ENCODE results near the gene HSPA4L.

Gene HSPA4L

DNA sequence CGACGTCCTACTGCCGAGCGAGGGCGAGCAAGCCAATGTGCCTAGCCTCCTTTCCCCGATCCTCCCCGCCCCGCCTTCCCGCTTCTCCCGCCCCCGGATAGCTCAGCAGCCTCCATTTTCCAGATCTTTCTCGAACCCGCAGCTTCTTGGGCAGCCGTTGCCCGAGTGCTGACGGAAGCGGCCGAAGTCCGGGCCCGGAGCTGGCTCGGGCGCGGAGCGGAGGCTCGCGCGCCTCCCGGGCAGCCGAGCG is 172 bp upstream of the HSPA4L start:
- ATAC-seq, result peak; percentile 97; the same call in 2 of the 3 replicates
- no peak for TF ChIP-seq ZNF565 (CRISPR knock-in tag; conservative IDR thresholded peaks at IDR 0.05; ENCODE audit: low read depth)
- no peak for TF ChIP-seq ZNF70 (CRISPR knock-in tag; IDR thresholded peaks at IDR 0.05)
- TF ChIP-seq OSR1 (CRISPR knock-in tag; IDR thresholded peaks at IDR 0.05), result no peak
- TF ChIP-seq, protein P1, sequence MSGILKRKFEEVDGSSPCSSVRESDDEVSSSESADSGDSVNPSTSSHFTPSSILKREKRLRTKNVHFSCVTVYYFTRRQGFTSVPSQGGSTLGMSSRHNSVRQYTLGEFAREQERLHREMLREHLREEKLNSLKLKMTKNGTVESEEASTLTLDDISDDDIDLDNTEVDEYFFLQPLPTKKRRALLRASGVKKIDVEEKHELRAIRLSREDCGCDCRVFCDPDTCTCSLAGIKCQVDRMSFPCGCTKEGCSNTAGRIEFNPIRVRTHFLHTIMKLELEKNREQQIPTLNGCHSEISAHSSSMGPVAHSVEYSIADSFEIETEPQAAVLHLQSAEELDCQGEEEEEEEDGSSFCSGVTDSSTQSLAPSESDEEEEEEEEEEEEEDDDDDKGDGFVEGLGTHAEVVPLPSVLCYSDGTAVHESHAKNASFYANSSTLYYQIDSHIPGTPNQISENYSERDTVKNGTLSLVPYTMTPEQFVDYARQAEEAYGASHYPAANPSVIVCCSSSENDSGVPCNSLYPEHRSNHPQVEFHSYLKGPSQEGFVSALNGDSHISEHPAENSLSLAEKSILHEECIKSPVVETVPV (CRISPR knock-in tag; IDR thresholded peaks at IDR 0.05), result no peak
- no peak for TF ChIP-seq ZFP3 (CRISPR knock-in tag; IDR thresholded peaks at IDR 0.05)
- TF ChIP-seq GLIS3 (CRISPR knock-in tag; IDR thresholded peaks at IDR 0.05), result no peak
- TF ChIP-seq TOX (CRISPR knock-in tag; IDR thresholded peaks at IDR 0.05; ENCODE audit: borderline replicate concordance), result no peak
- TF ChIP-seq, protein P2, sequence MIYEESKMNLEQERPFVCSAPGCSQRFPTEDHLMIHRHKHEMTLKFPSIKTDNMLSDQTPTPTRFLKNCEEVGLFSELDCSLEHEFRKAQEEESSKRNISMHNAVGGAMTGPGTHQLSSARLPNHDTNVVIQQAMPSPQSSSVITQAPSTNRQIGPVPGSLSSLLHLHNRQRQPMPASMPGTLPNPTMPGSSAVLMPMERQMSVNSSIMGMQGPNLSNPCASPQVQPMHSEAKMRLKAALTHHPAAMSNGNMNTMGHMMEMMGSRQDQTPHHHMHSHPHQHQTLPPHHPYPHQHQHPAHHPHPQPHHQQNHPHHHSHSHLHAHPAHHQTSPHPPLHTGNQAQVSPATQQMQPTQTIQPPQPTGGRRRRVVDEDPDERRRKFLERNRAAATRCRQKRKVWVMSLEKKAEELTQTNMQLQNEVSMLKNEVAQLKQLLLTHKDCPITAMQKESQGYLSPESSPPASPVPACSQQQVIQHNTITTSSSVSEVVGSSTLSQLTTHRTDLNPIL (CRISPR knock-in tag; IDR thresholded peaks at IDR 0.05; ENCODE audit: low read depth), result no peak
- no peak for TF ChIP-seq PPARA (CRISPR knock-in tag; IDR thresholded peaks at IDR 0.05; ENCODE audit: borderline replicate concordance)
- no peak for TF ChIP-seq ZNF8 (CRISPR knock-in tag; IDR thresholded peaks at IDR 0.05)
- no peak for TF ChIP-seq PATZ1 (CRISPR knock-in tag; IDR thresholded peaks at IDR 0.05; ENCODE audit: borderline replicate concordance)
- no peak for TF ChIP-seq TCF4 (CRISPR knock-in tag; IDR thresholded peaks at IDR 0.05; ENCODE audit: borderline replicate concordance)
- no peak for TF ChIP-seq RARB (CRISPR knock-in tag; IDR thresholded peaks at IDR 0.05)
- TF ChIP-seq, protein P3, sequence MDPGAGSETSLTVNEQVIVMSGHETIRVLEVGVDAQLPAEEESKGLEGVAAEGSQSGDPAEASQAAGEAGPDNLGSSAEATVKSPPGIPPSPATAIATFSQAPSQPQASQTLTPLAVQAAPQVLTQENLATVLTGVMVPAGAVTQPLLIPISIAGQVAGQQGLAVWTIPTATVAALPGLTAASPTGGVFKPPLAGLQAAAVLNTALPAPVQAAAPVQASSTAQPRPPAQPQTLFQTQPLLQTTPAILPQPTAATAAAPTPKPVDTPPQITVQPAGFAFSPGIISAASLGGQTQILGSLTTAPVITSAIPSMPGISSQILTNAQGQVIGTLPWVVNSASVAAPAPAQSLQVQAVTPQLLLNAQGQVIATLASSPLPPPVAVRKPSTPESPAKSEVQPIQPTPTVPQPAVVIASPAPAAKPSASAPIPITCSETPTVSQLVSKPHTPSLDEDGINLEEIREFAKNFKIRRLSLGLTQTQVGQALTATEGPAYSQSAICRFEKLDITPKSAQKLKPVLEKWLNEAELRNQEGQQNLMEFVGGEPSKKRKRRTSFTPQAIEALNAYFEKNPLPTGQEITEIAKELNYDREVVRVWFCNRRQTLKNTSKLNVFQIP (CRISPR knock-in tag; IDR thresholded peaks at IDR 0.05; ENCODE audit: borderline replicate concordance, low read depth), result no peak
- TF ChIP-seq TSHZ2 (CRISPR knock-in tag; IDR thresholded peaks at IDR 0.05), result no peak
- TF ChIP-seq CSDC2 (CRISPR knock-in tag; IDR thresholded peaks at IDR 0.05), result no peak
- TF ChIP-seq ARNTL (CRISPR knock-in tag; IDR thresholded peaks at IDR 0.05; ENCODE audit: borderline replicate concordance, low read depth), result no peak
- TF ChIP-seq ZFP30 (CRISPR knock-in tag; IDR thresholded peaks at IDR 0.05), result no peak
- TF ChIP-seq ESRRG (CRISPR knock-in tag; IDR thresholded peaks at IDR 0.05), result no peak
- no peak for TF ChIP-seq ZC3H10 (CRISPR knock-in tag; IDR thresholded peaks at IDR 0.05)

DNA sequence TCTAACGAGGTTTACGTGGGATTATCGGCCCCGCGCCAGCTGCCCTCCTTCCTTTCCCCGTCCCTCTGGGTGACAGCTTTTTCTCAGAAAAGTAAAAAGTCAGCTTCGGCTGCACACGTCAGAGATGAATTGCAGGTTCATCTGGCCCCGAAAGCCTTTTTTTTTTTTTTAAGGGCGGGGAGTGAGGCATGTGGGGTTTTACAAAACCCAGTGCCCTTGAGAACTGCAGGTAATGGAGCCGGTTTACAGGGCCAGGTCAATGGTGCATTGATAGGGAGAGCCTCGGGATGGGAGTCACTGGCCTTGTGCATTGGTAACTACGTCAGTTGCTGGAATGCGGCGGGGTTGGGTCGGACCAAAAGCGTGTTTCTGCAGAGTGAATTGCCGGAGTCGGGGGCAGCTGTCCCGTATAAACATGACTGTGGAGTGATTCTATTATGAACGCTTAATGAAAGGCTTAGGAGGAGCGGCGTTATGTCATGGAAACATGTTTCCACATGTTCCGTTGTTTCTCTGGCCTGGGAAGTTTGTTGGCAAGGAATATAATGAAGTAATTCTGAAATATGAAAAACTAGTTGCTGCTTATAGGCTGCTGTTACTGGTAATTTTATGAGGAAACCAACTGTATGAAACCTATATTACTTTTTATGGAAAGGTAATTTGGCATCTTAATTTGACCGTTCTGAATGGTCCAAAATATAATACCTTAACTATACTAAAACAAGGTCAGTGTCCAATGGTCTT is 1.1 kb downstream of the HSPA4L start:
- peak; percentile 44 for ATAC-seq
- TF ChIP-seq ESRRG (CRISPR knock-in tag; IDR thresholded peaks at IDR 0.05) (no peak), BACH2 (CRISPR knock-in tag; IDR thresholded peaks at IDR 0.05; ENCODE audit: borderline replicate concordance) (no peak), TOX (CRISPR knock-in tag; IDR thresholded peaks at IDR 0.05; ENCODE audit: borderline replicate concordance) (no peak), PPARA (CRISPR knock-in tag; IDR thresholded peaks at IDR 0.05; ENCODE audit: borderline replicate concordance) (no peak), TCF4 (CRISPR knock-in tag; IDR thresholded peaks at IDR 0.05; ENCODE audit: borderline replicate concordance) (no peak), ZNF565 (CRISPR knock-in tag; conservative IDR thresholded peaks at IDR 0.05; ENCODE audit: low read depth) (no peak), TSHZ2 (CRISPR knock-in tag; IDR thresholded peaks at IDR 0.05) (no peak), ZNF70 (CRISPR knock-in tag; IDR thresholded peaks at IDR 0.05) (no peak), ISL1 (CRISPR knock-in tag; IDR thresholded peaks at IDR 0.05) (no peak), ZC3H10 (CRISPR knock-in tag; IDR thresholded peaks at IDR 0.05) (no peak), RARB (CRISPR knock-in tag; IDR thresholded peaks at IDR 0.05) (no peak), ZNF8 (CRISPR knock-in tag; IDR thresholded peaks at IDR 0.05) (no peak), OSR1 (CRISPR knock-in tag; IDR thresholded peaks at IDR 0.05) (no peak), CSDC2 (CRISPR knock-in tag; IDR thresholded peaks at IDR 0.05) (no peak), ZFP30 (CRISPR knock-in tag; IDR thresholded peaks at IDR 0.05) (no peak), PATZ1 (CRISPR knock-in tag; IDR thresholded peaks at IDR 0.05; ENCODE audit: borderline replicate concordance) (no peak)
- TF ChIP-seq, protein P3 (CRISPR knock-in tag; IDR thresholded peaks at IDR 0.05; ENCODE audit: borderline replicate concordance, low read depth), result no peak

All from SK-N-SH treated with all-trans-retinoic acid at 6 μM for 48 hours (cell line).